SHP77 (cell line): Measurements from ENCODE around the gene ABHD12.

Experiments used
- DNase-seq, 2 experiments: peaks; one replicate each; lab custom pipeline; 2025; lab: John Stamatoyannopoulos, UW

Gene ABHD12

DNA sequence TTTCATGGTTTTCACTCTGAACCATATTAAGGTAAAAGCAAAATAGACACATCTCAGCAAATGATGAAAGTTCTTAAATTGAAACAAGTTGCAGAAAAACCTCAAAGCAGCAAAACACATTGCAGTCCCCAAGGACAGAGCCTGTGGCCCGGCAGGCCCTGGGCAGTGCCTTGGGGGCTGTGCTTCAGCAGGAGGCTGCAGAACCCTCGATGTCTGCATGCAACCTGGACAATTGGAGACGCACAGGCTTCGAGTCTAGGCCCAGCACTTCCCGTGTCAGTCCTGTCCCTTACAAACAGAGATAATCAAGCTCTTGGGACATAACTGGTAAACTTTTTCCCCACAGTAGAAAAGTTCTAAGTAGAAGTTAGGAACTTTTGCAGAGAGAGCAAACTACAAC, 133.5 kb downstream of the ABHD12 start:
- no peak for DNase-seq

DNA sequence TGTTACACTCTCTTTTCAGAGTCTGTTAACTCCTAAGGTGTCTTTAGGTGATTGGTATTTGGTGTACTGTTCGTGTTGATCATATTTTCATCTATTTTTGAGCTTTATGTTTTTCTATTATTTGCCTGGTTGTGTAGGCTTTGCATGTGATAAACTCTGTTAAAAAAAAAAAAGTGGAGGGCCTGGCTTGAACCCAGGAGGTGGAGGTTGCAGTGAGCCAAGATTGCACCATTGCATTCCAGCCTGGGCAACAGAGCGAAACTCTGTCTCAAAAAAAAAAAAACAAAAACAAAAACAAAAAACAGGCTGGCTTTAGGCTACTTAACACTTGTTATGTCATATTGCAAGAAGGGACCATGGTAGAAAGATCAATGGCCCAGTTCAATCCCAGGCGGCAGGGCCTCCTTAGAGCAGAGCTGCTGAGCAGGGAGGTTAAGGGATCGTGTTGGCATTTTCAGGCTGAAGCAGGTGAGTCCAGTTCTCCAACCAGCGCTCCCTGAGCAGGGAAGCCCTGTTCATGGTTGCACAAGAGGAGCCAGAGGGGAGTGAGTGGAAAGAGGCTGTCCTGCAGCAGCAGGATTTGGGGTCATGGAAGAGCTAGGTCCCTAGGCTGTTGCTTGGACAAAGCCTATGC, 134.3 kb downstream of the ABHD12 start:
- no peak for DNase-seq

DNA sequence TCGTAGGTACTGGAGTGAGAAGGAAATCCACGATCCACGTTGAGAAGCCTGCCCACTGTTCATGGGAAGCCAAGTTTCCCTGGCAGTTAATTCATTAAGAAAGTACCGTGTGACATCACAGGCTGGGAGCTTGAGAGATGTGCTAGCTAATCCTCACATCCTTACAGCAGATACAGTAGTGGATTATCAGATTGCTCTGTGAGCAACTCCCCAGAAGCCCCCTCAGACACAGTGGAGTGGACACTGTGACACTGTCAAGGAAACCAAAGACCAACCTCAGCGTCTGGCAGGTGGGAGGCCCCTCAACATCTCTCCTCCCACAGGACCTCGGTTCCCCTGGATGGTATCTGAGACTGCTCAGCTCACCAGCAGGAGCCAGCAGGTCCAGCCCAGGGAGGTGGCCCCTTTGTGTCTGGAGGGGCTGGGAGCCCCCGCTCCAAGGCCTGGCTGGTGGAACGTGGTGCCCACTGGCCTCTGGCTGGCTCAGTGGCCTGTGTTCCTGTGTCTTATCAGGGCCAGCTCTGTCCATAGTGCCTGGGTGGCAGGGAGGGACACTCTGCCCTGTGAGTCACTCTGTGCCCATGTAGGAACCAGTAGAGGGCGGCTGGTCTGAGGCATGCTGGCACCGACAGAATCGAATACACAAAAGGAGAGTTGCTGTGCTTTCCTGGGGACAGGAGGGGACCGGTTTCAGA, 135.5 kb downstream of the ABHD12 start:
- DNase-seq = no peak

- no peak for DNase-seq
Measured at GRCh38 chr20:25254571-25254970, 136.1 kb downstream of the ABHD12 start.

GRCh38 chr20:25253606-25254275, 136.9 kb downstream of the ABHD12 start:
- no peak for DNase-seq

- DNase-seq = no peak
Measured at GRCh38 chr20:25252686-25253421, 137.8 kb downstream of the ABHD12 start.

DNA sequence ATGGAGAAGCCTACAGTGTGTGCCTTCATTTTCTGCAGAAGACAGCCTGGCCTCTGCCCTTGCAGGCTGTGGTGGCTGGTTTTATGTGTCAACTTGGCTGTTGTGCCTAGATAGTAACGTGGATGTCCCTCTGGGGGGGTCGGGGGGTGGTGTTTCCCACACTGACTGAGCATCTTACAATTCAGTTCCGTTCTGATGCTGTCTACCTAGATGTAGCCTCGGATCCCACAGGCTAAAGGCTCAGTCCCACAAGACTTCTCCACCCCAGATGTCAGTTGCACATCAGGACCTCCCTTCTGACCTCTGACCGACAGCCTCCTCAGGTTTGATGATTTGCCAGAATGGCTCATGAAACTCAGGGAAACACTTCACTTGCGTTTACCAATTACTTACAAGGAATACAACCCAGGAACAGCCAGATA, 138.4 kb downstream of the ABHD12 start:
- DNase-seq = no peak

DNA sequence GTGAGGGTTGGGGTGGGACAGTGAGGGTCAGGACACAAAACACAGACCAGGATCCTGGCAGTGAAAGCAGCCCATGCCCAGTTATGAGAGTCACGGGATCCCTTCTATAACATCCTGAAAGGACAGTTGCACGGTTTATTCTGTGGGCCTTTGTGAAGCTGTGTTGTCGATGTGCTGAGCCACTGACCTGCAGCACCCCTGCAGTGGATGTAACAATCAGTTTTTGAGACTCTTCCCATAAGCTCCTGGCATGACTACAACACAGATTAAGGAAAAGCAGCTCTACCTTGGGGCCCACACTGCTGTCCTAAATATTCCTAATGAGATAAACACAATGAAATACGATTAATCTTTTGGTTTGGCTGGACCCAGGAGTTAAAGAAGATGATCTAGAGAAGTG, 139.1 kb downstream of the ABHD12 start:
- DNase-seq = no peak

GRCh38 chr20:25251019-25251418, 139.6 kb downstream of the ABHD12 start:
- DNase-seq = no peak

DNA sequence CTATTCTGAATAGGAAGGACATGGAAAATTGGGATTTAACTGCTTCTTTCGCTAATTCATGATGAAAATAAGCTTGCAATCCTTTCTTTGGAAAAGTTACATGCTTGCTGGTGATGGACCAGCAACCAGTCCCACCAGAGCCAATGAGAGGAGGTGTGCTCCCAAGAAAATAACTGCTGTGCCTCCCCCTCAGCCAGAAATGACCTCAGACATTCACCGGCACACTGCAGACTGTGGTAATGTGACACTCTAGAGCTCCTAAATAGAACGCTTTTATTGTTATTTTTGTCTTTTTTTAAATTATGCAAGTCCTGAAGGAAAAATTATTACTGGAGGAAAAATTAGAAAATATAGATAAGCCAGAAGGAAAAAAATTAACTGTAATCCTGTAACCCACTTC, 140.1 kb downstream of the ABHD12 start:
- DNase-seq = no peak
